K562 (cell line): Measurements from ENCODE around the gene PDGFRA.

Experiments used
- EZH2 ChIP-seq: IDR thresholded peaks from 2 replicates; pipeline ENCODE4 v1.6.1; 2012; ENCODE audit warnings: low read depth, mild to moderate bottlenecking, inconsistent platforms, low read length, borderline replicate concordance
- FOSL1 ChIP-seq: fragments of 200-800 bp; sonication (Bioruptor generic); conservative IDR thresholded peaks from 2 replicates; pipeline ENCODE4 v1.6.1; 2016; ENCODE audit warnings: missing genetic modification characterization, missing compliant biosample characterization
- HCFC1 ChIP-seq: IDR thresholded peaks from 2 replicates; pipeline ENCODE4 v1.6.1; 2012; ENCODE audit warnings: low read depth, low read length, improper control_type of control experiment
- JUND ChIP-seq, 2 experiments: IDR thresholded peaks; 2 replicates in 1 of 2; 3 replicates in 1 of 2; pipeline ENCODE4 v1.6.1; 2011; ENCODE audit warnings: borderline replicate concordance in 2 of 2, low read depth in 2 of 2, low read length in 2 of 2, improper control_type of control experiment in 1 of 2, missing biosample characterization in 1 of 2, missing genetic modification characterization in 1 of 2, missing genetic modification reagents in 1 of 2
- LARP7 ChIP-seq: fragments of 450-650 bp; IDR thresholded peaks from 2 replicates; pipeline ENCODE4 v1.6.1; 2016
- MAX ChIP-seq: sonication (generic); formaldehyde crosslinking; IDR thresholded peaks from 2 replicates; pipeline ENCODE4 v1.9.0; 2022; ENCODE audit warnings: mild to moderate bottlenecking, missing genetic modification reagents
- PCBP1 ChIP-seq: fragments of 200-400 bp; formaldehyde crosslinking; IDR thresholded peaks from 2 replicates; pipeline ENCODE4 v1.6.1; 2018; ENCODE audit warnings: mild to moderate bottlenecking, low read depth, low read length; ENCODE audit not compliant: poor library complexity, severe bottlenecking
- SAP30 ChIP-seq: fragments of 200-600 bp; sonication (generic); IDR thresholded peaks from 2 replicates; pipeline ENCODE4 v1.6.1; 2012; ENCODE audit warnings: borderline replicate concordance, low read depth, mild to moderate bottlenecking, moderate library complexity, low read length, control low read depth, inconsistent platforms; ENCODE audit not compliant: insufficient read depth, poor library complexity, severe bottlenecking
- SIRT6 ChIP-seq: IDR thresholded peaks from one replicate; pipeline ENCODE4 v1.6.1; 2012; ENCODE audit warnings: low read depth, mild to moderate bottlenecking, control low read depth, inconsistent platforms, low read length, moderate library complexity
- YY1 ChIP-seq, 3 experiments: IDR thresholded peaks; 2 replicates each; pipeline ENCODE4 v1.6.1; 2011; ENCODE audit warnings: low read length in 2 of 3, mild to moderate bottlenecking in 2 of 3, moderate library complexity in 2 of 3, borderline replicate concordance in 1 of 3, control low read depth in 1 of 3, low read depth in 1 of 3; ENCODE audit not compliant: insufficient read depth in 3 of 3, insufficient replicate concordance in 2 of 3, control insufficient read depth in 1 of 3, insufficient read length in 1 of 3; ENCODE audit errors: extremely low read depth in 1 of 3
- TF ChIP-seq, protein P1 (sequence below): fragments of 200-800 bp; sonication (Bioruptor generic); IDR thresholded peaks from 2 replicates; pipeline ENCODE4 v1.6.1; 2017; ENCODE audit warnings: missing genetic modification characterization, missing compliant biosample characterization

DNA sequence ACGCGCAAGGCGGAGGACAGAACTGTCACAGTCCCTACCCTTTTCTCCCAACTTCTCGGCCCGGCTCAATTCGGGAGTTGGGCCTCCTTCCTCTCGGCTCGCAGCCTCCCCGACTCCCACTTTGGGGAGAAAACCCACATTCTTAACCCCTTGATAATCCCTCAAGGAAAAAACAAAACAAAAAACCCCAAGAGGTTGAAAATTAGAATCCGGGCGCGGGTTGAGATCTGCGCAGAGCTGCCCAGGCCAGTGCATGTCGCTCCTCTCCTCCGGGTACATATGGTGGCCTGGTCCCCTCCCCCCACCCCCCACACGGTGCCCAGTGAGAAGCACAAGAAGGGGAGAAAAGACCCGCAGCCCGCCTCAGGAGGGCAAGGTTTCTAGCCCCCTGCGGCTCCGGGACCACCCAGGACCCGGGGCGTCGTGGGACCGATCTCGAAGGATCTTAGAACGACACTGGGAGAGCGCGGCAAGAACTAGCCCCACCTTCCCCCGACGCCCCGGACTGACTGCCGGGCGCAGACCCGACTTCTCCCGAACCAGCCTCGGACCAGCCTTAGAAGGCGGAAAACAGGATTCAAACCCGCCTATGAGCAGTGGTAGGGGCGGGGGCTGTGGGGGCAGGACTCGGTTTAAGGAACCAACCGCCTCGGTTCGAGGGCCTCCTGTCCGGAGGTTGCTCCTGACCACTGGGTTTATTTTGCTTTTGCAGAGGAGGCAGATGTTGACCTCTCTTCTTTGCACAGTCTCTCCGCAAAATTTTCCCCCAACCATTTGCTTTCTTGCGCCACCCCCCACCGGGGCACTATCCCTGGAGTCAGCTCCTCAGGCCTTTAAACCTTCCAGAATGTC, 2.5 kb upstream of the PDGFRA start:
- no peak for TF ChIP-seq MAX (CRISPR knock-in tag)
- TF ChIP-seq SIRT6, result no peak
- no peak for TF ChIP-seq JUND (IDR thresholded peaks at IDR 0.05; ENCODE audit: borderline replicate concordance, low read depth, low read length)
- no peak for TF ChIP-seq JUND (tag; IDR thresholded peaks at IDR 0.05; ENCODE audit: borderline replicate concordance, low read depth, low read length)
- TF ChIP-seq LARP7, result no peak
- TF ChIP-seq FOSL1 (tag), result no peak
- TF ChIP-seq SAP30, result no peak
- no peak for TF ChIP-seq PCBP1
- no peak for TF ChIP-seq YY1 (IDR thresholded peaks at IDR 0.05; ENCODE audit: borderline replicate concordance in 1 of 3, control insufficient read depth in 1 of 3, extremely low read depth in 1 of 3, insufficient read depth in 3 of 3, insufficient read length in 1 of 3, insufficient replicate concordance in 2 of 3, low read depth in 1 of 3, low read length in 2 of 3)
- no peak for TF ChIP-seq EZH2
- TF ChIP-seq HCFC1, result no peak
- TF ChIP-seq, protein P1, sequence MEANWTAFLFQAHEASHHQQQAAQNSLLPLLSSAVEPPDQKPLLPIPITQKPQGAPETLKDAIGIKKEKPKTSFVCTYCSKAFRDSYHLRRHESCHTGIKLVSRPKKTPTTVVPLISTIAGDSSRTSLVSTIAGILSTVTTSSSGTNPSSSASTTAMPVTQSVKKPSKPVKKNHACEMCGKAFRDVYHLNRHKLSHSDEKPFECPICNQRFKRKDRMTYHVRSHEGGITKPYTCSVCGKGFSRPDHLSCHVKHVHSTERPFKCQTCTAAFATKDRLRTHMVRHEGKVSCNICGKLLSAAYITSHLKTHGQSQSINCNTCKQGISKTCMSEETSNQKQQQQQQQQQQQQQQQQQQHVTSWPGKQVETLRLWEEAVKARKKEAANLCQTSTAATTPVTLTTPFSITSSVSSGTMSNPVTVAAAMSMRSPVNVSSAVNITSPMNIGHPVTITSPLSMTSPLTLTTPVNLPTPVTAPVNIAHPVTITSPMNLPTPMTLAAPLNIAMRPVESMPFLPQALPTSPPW (CRISPR knock-in tag), result no peak
